Left colon (tissue), 2 donors: ENCODE data around the gene PITPNM2. TPM values are rescaled to one million over a fixed set of nuclear protein-coding genes. Genes with fewer than 3 reads are reported as not detected.

Experiments
- ATAC-seq: fragments of 200-7000 bp; cut with Tn5 transposase; one replicate; pipeline ENCODE4 v1.9.1; 2020; ENCODE audit warnings: mild to moderate bottlenecking, moderate library complexity
- DNase-seq, 2 donors: peaks; one replicate each; pipeline ENCODE4 v3.0.0-alpha.2; 2020
- intact Hi-C, 2 donors: fragments of 100-400 bp; cut with DNase I in 1 of 2; cut with micrococcal nuclease in 1 of 2; formaldehyde crosslinking; loops; one replicate each; pipeline versions ENCODE4 v1.11.2 to v1.14.0; 2022; cut with DNase I, micrococcal nuclease
- total RNA-seq, 2 donors: library from RNA; stranded (reverse); fragmentation: NEBNext Ultra II Directional; extraction: Animal tissue kit (Norgen Biotek cat#: 25700); gene quantifications; one replicate each; pipeline ENCODE4 v1.2.1, GENCODE V29; 2021
- donor health status: DM: no; HTN: no; CAD: no.
- donor health status: DM: yes; HTN: yes; CAD: no.

Gene PITPNM2
- total RNA-seq, 2 donors from 2014 or later = 11.4 to 17.6 TPM

DNA sequence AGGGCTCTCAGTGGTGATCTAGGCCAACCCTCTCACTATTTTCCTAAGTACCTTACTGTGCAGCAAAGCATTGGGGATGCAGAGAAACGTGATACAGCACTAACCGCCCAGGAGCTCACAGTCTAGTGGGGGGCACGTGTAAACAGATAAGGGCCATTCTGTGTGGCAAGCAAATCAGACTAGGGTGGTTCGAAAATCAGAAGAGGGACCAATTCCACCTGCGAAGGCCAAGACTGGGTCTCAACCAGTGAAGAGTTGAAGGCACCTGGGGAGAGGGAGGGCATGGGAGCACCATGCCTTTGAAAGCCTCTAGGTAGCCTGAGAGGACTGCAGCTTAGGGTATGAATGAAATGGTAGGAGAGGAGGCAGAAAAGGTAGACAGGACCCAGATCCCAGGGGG is 2.2 kb downstream of the PITPNM2 start:
- intact Hi-C loops = no loop called here
- ATAC-seq (no peak), DNase-seq (no peak)

DNA sequence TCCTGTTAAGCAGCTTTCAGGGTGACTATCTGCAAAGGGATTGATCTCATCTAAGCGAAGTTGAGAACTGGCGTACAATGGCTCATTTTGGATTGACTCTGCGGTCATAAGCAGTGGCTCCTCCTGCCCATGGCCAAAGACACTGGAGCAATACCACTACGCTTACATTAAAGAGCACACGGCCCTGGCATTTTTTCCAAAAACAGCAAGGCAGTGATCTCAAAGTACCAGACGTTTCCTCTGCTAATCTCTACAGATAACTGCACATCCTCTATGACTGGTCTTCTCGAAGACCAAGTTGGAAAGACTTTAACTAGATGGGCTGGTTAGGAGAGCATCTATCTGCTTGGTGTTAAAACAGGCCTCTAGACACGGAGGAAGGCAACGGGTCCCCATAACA is 2.7 kb downstream of the PITPNM2 start:
- intact Hi-C loops = no loop called here
- ATAC-seq = no peak
- DNase-seq = no peak

DNA sequence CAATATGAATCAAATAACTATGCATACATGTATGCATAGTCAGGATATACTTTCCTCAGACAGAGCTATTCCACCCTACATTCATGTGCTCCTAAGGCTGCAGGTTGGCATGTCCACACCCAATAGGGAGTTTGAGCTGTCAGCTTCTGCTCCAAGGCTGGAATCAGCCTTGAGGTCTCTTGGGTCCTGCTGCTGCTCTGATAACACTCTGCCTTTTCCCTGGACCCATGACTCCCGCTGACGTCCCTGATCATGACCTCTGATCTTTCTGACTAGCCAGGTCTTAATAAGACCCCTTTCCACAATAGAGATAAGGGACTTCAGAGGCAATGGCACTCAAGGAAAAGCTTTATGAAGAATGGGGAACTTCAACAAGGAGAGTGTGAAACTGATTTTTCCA is 5.7 kb downstream of the PITPNM2 start:
- intact Hi-C loops = no loop called here
- ATAC-seq (no peak), DNase-seq (no peak)

DNA sequence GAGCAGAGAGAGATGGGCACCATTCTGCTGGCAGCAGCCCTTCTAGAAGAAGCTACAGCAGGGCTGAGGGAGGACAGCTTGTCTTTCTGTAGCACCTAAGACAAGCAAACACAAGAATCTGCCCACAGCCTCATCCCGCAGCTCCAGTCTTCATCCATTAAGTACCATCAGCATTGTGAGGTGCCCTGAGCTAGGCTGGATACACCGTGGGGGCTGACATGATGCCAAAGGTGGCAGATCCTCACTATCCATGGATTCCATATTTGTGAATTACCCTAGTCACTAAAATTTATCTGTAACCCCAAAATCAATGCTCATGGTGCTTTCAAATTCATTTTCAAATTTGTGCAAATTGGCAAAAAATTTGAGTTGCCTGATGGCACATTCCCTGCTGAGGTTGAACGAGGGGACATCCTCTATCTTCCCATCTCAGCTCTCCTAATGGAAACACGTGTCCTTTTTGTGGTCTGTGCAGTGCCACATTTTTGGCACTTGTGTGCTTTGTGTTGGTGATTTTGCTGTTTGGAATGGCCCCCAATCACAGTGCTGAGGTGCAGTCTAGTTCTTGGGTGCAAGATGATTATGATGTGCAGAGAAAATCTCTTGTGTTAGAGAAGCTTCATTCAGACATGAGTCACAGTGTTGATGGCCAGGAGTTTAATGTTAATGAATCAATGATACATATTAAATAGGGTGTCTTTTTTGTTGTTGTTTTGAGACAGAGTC is 7.0 kb downstream of the PITPNM2 start:
- DNase-seq (no peak), ATAC-seq (no peak)
- intact Hi-C loops = no loop called here

DNA sequence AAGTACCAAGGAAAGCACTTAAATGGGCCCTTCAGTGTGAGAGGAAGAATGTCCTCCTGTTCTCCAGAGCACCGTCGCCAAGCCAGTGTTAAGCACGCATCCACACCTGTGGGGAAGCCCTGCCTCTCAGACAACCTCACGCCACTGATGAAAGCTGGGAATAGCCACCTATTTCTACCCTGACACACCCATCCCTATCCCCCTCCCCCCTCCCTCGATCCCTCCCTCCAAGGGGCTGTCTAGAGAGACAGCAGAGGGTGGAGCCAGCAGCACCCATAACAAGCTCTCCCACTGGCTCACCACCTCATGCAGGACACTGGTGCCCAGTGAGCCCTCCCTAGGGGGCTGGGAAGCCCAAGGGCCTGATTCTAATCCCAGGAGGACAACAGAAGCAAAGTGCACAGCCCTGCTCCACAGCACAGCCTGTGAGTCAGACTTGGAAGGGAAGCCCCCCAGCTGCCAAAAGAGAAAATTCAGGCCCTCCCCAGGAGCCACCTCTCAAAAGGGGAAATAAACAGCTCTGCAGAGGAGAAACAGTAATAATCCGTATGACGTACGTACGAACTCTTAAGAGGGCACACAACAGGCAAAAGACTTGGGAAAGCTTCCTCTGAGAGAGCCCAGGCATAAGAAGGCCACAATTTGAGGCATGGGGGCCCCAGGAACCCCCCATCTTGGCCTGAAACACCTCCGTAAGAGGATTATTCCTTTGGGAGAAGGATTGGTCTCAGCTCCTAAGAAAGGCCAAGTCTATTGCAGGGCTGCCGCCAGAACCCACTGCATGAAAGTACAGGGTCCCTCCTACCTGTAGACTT is 7.8 kb downstream of the PITPNM2 start:
- peak; percentile 65 to 77 for DNase-seq
- intact Hi-C loops = no loop called here
- peak; percentile 58 for ATAC-seq

DNA sequence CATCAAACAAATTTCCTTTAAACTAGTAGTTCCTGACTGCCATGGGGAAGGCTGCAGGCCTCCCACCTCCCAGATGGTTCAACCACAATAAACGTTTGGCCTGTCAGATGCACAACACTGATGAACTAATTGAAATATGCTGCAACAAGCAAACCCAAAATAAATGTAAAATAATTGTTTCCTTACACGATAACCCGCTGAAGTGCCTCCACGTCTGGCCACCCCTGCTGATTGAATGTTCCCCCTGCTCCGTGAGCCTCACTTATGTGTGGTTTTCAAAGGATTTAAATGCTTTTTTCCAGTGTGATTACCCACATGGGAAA is 8.4 kb downstream of the PITPNM2 start:
- DNase-seq = no peak
- ATAC-seq = no peak
- intact Hi-C loops = no loop called here

DNA sequence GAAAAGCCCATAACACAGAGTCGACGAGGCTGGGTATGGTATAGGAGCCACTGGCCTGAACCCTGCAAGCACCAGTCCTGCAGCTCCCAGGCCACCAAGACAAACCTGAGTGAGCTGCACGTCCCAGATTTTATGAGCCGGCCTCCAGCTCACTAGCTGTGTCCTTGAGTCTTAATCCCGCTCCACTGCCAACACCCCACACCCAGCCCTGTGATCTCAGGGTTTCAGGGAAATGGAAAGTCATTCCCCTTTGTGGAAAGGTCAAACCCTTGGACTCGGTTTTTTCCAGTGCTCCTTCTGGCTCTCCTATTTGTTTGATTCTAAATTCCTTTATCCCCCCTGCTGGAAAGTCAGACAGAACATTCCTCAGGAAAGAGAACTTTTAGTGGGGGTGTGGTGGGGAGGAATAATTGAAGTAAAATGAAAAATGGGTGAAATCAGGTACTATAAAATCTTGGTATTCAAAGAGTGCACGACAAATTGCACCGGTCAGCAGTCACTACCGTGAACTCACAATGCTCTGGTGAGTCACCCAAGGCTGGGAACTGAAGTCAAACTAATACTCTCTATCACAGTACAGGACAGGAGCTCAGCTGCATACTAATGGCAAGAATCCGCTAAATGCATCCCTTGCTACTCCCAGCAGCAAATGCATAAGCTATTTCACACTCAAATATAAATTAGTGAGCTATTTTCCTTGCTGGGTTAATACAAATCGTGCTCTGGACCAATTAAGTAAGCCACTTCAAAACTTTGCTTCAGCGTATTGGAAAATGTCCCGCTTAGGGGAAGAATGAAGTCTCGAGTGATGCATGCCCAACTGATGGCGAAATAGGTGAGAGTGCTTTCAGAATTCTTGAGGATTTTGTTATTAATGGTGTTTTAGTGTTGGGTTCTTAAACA is 9.0 kb downstream of the PITPNM2 start:
- DNase-seq = peak; percentile 77 to 87
- intact Hi-C loops = no loop called here
- ATAC-seq = peak; percentile 86

DNA sequence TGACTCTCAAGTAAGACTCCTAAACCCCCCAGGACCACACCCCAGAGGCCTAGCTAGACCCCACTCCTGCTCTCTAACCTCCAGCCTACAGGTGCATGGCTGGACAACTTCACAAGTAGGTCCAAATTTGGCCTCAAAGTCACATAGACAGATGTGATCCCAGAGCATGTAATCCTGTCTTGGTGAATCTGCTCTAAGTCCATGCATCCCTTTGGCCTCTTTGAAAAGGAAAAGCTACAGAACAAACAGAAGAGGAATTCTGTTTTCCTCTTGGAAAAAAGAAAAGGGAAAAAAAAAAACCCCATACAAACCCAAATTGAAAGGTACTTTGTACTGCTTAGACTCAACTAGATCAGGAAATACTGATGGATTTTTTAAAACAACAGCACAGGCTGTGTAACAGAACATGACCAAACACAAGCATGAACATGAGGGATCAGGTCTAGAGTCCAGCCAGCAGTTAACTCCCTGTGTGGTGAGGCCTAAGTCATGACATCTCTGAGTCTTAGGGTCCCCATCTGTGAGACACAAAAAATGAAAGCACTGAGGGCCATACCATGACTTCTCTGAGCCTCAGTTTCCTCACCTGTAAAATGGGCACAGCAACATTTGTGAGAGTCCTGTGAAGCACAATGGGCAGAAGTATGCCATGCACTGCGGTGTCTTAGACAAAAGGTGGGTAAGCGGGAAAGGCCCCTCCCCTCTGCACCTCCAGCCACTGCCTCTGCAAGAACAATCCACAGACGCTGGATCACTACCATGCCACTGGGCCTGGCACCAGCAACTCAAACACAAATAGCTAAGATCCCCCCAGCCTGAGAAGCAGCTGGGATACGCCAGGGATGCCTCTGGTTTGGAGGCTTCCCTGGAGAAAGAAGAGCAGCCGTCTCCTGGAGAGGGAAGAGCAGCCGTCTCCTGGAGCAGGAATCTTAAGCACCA is 9.9 kb downstream of the PITPNM2 start:
- DNase-seq (no peak), ATAC-seq (peak; percentile 27)
- intact Hi-C loops = no loop called here

DNA sequence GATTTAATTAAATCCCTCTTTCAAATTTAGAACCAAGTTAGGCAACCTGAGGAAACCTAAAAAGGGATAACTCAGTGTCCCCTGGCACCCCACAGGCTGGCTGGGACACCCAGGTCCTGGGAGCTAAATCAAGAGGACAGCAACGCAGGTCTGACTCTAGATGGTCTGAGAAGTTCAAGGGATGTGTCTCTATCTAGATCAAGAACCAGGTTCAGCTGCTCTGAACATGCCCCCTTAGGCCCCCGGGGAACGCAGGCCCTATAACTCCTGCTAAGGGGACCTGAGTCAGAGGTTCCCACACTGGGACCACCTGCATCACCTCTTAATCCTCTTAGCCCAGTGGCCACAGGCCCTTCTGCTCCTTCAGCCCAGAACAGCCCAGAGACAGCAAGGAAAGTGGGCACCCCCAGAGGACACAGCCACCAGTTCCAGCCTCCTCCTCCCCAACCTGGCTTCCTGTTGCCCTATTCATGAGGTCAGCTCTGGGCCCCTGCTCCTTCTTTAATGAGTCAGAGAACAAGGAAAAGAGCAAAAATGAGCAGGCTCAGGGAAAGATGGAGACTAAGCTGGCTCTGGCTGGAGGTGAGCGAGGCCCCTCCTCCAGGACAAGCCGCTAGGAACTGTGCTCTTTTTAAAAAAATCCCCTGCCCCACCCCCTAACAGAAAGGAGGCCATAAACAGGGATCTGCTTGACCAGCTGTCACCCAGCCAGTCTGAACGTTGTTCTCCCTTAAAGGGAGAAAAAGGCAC is 10.8 kb downstream of the PITPNM2 start:
- intact Hi-C loops = no loop called here
- DNase-seq (peak; percentile 62 to 71), ATAC-seq (peak; percentile 54)

DNA sequence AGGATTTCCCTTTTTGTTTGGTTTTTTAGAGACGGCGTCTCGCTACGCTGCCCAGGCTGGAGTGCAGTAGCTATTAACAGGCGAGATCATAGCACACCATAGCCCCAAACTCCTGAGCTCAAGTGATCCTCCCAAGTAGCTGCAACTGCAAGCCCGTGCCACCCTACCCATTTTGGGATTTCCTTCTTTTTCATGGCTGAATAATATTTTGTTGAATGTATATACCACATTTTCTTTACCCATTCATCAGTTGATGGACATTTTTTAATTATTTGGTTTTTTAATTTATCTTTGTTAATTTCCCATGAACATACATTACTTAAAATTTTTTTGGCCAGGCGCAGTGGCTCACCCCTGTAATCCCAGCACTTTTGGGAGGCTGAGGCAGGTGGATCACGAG is 15.2 kb downstream of the PITPNM2 start:
- ATAC-seq (no peak), DNase-seq (no peak)
- intact Hi-C loops = no loop called here

DNA sequence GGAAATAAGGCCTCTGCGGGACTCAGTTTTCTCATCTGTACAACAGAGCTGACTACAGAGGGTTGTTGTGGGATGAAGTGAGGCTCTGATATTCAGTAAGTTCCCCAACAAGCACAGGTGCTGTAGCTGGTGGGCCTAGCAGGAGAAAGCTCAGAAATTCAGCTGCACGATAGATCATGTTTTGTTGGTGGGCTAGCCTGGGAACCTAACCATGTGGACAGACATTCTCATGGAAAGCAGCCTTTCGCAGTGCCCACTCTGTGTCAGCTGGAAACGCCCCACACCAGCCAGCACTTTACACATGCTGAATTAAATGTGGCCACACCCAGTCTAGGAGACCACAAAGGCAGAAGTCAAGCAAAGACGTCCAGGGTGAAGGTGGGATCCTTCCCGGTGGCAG is 16.1 kb downstream of the PITPNM2 start:
- intact Hi-C loops = no loop called here
- no peak for DNase-seq

DNA sequence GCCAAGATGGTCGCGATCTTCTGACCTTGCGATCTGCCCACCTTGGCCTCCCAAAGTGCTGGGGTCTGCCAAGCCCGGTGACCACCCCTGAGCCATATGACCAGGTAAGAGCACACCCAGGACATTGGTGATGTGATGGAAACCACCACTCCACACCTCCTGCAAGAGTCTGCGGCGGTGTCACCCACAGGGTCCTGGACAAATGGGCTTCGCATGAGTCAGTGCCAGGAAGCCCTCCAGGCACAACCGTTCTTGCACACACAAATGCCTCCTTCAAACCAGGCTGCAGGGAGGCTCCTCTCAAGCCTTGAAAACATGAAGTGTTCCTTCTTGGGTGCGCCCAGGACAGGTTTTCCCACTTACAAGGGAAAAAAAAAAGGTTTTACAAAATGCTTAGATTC is 16.6 kb downstream of the PITPNM2 start:
- intact Hi-C loops = no loop called here
- no peak for DNase-seq
- no peak for ATAC-seq

More for the DNA sequence above, 16.1 kb downstream of the PITPNM2 start:
- no peak for ATAC-seq

DNA sequence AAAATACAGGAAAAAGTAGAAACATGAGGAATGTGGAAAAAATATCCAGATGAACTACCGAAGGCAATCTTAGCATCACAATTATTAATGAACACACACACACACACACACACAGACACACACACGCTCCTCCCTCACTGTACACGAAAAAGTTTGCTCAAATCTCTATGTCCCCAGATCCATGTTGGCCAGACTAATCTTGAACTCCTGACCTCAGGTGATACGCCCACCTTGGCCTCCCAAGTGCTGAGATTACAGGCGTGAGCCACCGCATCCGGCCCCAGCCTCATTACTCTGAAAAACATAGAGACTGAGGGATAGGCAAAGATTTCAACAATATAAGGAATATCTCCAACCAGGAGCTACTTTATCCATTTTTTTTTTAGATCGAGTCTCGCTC is 17.2 kb downstream of the PITPNM2 start:
- intact Hi-C loops = no loop called here
- DNase-seq = no peak
- ATAC-seq = no peak

DNA sequence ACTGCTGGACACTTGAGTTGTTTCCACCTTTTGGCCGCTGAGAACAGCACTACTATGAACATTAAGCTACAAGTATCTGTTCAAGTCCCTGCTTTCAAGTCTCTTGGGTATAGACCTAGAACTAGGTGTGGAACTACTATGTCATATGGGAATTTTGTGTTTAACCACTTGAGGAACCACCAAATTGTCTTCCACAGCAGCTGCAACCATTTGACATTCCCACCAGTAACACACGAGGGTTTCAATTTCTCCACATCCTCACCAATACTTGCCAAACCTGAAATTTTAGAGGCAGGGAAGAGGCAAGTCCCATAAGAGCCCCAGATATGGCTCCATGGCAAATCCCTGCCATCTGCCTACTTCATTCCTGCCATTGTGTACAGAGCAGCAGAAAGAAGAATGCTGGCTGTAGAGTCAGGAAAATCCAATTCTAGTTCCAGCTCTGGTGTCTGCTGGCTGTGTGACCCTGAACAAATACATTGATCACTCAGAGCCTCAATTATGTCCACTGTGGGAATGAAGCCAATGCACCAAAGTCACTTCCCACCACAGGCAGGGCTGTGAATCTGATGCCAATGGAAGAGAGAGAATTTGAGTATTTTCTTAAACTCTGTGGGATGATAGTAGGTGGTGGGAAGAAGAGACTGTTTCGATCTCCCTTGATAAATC is 17.8 kb downstream of the PITPNM2 start:
- ATAC-seq (no peak), DNase-seq (no peak)
- intact Hi-C loops = no loop called here

DNA sequence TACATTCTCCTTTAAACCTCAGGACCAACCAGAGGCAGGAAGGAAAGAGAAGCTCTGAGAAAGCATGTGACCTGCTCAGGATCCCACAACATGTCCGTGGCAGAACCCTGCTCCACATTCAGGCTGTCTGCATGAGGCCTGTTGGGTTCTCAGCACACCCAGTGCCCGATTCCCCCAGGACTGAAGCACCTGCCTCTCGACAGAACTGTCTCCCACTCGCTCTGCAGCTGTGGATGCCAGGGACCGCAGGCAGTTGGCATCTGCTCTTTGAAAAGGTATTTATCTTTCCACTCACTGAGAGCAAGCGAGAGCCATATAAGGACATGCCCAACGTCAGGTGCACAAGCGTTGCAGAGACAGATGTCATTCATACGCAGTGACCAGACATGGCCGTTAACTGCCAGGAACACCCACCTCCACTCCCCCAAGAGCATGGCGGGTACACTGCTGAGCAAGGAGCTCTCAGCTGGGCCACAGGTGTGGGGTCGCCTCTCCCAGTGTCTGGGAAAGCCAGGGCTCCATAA is 18.9 kb downstream of the PITPNM2 start:
- ATAC-seq = peak; percentile 83
- peak; percentile 62 to 74 for DNase-seq
- intact Hi-C loops = no loop called here

DNA sequence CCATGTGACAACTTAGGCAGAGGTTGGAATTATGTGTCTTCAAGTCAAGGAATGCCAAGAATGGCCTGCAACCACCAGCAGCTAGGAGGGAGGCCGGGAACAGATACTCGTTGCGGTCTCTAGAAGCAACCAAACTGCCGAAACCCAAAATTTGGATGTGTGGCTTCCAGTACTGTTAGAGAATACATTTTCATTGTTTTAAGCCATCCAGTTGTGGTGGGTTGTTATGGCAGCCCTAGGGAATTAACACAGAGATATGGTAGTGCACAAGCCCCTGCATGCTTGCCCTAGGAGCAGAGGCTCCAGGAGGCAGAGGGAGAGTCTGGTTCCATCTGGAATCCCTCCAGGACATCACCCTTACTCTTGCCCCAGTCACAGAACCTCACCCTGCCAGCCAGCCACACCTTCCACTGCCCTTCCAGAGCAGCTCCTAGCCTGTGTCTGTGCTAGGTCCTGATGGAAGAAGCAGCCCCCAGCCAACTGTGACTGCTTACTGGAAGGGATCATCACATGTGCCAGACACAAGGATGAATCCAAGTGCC is 19.5 kb downstream of the PITPNM2 start:
- peak; percentile 57 to 65 for DNase-seq
- intact Hi-C loops = no loop called here
- ATAC-seq = peak; percentile 82

DNA sequence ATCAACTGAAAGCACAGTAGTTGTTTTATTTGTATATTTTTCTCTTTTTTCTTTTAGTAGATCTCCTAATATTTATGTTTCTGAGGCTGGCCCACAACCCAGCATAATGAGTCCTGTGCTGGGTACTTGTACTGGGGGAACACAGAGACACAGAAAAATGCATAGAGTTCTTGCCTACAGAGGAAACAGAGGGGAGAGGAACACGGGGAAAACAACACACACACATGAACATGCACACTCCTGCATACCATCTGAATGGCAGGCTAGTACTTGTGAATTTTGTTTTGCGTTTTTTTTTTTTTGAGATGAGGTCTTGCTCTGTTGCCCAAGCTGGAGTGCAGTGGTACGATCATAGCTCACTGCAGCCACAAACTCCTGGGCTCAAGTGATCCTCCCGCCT is 21.3 kb downstream of the PITPNM2 start:
- intact Hi-C loops = no loop called here
- no peak for ATAC-seq
- DNase-seq = no peak
